NCI-H2107 (cell line): ENCODE data around the gene ZNF557.

Experiments
- DNase-seq: peaks from one replicate; lab custom pipeline; 2025; lab: John Stamatoyannopoulos, UW

Gene ZNF557

DNA sequence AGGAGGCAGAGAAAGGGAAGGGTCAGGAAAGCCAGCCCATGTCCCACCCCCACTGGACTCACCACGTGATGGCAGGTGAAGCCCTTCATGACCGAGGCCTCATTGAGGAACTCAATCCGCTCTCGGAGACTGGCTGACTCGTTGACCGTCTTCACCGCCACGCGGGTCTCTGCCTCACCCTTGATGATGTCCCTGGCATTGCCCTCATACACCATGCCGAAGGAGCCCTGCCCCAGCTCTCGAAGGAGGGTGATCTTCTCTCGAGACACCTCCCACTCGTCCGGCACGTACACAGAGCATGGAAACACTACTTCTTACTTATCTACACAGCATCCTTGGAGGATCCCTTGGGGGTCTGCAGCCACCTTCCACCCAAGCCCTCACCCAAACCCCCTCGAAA, 55.7 kb downstream of the ZNF557 start:
- DNase-seq, result no peak

DNA sequence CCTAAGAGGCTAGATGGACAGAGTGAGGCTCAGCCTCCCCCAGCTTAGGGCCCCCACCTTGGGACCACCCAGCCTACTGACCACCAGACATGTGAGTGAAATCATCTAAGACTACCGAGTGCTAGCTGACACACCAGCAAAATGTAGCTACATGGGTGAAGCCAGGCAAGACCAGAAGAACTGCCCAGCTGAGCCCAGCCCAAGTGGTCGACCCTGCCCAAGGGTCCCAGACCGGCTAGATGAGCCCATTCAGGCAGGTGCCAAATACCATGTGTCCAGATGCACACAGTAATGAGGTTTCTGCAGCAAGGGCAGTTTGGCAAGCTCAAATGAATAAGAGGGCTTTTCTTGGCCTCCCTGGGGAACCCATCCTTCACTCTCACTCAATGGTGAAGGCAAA, 56.6 kb downstream of the ZNF557 start:
- DNase-seq, result no peak

DNA sequence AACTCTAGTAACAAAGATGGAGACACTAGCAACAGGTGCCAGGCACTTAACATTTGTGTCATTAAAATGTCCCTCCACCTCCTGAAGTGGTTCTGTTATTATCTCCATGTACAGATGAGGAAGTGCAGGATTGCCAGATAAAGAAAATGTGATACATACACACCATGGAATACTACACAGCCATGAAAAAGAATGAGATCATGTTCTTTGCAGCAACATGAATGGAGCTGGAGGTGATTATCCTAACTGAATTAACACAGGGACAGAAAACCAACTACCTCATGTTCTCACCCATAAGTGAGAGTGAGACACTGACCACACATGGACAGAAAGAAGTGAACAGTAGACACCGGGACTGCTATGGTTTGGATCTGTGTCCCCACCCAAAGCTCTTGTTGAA, 60.5 kb downstream of the ZNF557 start:
- no peak for DNase-seq

DNA sequence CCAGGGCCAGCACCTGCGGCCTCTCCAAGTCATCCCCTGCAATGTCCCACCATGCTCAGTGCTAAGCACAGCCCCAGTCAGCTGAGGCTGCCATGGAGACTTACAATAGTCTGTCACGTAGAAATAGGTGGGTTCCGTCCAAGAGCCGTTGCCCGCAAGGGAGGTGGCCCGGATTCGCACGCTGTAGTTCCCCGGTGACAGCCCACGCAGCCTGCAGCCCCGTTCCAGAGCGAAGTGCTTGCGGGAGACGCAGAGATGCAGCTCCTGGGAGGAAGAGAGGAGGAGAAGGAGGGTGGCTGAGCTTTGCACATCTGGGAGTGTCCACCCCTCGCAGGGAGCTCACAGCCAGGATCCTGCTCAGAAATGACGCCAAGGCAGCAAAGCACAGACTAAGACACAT, 62.6 kb downstream of the ZNF557 start:
- DNase-seq, result no peak

DNA sequence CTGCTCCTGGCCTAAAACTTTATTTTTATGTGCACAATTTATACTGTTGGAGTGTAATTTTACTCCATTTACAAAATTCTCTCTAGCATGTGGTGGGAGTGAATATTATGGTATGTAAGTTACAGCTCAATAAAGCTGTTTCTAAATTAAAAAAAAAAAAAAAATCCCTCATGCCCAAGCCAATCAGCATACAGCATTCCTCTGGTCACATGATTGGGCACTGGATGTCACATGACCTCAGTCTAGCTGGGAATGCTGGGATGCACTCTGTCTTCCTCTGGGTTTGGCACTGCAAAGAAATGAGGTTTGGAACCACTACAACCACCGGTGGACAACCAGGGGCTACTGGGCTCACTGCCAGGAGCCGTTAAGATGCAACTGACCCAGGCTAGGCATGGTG, 67.6 kb downstream of the ZNF557 start:
- no peak for DNase-seq
